Endothelial cell of umbilical vein (primary cell): ENCODE data around the gene LIN7C. TPM values are rescaled to one million over a fixed set of nuclear protein-coding genes. Genes with fewer than 3 reads are reported as not detected.

Experiments used
- BruUV-seq: library from RNA; stranded (reverse); fragments of 400-500 nt; replicated peaks from 2 replicates; lab custom pipeline; 2021; lab: Mats Ljungman, UMichigan
- CTCF ChIA-PET: fragments of 300-600, 350-600 bp; sonication (Branson Sonifier 250); formaldehyde crosslinking; loops from one replicate; lab custom pipeline; 2021; ENCODE audit warnings: antibody characterized with exemption, inconsistent platforms; lab: Charles Lee
- POLR2A ChIA-PET: fragments of 300-600, 350-600 bp; sonication (Branson Sonifier 250); formaldehyde crosslinking; loops from one replicate; lab custom pipeline; 2021; ENCODE audit warnings: antibody characterized with exemption, inconsistent platforms; lab: Charles Lee
- DNase-seq: peaks from one replicate; pipeline ENCODE4 v3.0.0-alpha.2; 2011; ENCODE audit warnings: low read depth, low spot score
- FAIRE-seq: peaks from 2 replicates; lab custom pipeline; 2011; peaks lifted over from hg19 to GRCh38; lab: Jason Lieb, UNC
- H2AFZ ChIP-seq: 2 replicates; pipeline ENCODE4 v1.6.0; 2012; ENCODE audit warnings: low read depth, low read length, control low read depth, inconsistent platforms
- H3K27ac ChIP-seq: 2 replicates; pipeline ENCODE4 v1.5.1; 2011; ENCODE audit warnings: low read depth, mild to moderate bottlenecking, control low read depth, low read length, moderate library complexity; ENCODE audit not compliant: insufficient read depth
- H3K27me3 ChIP-seq, 2 experiments: 2 replicates each; pipeline versions ENCODE4 v1.6.0 to v1.6.1; 2011; ENCODE audit warnings: low read length in 2 of 2, mixed read lengths in 1 of 2; ENCODE audit not compliant: control insufficient read depth in 2 of 2, insufficient read depth in 2 of 2
- H3K36me3 ChIP-seq, 2 experiments: 2 replicates in 1 of 2; 3 replicates in 1 of 2; pipeline ENCODE4 v1.5.1; 2011; ENCODE audit warnings: low read length in 2 of 2, mild to moderate bottlenecking in 1 of 2, moderate library complexity in 1 of 2; ENCODE audit not compliant: control insufficient read depth in 2 of 2, insufficient read depth in 2 of 2; ENCODE audit errors: extremely low read depth in 1 of 2
- H3K4me1 ChIP-seq: 3 replicates; pipeline ENCODE4 v1.5.1; 2011; ENCODE audit warnings: mild to moderate bottlenecking, low read length; ENCODE audit not compliant: control insufficient read depth, insufficient read depth; ENCODE audit errors: extremely low read depth
- H3K4me2 ChIP-seq: 2 replicates; pipeline ENCODE4 v1.6.1; 2011; ENCODE audit warnings: low read length, control low read depth, mixed read lengths; ENCODE audit not compliant: insufficient read depth
- H3K4me3 ChIP-seq, 3 experiments: fragments of 200-600 bp in 1 of 3; sonication (generic), shearing (Covaris generic) in 1 of 3; replicated peaks in 1 of 3; 2 replicates each; pipeline ENCODE4 v1.5.1; 2011 to 2016; ENCODE audit warnings: control low read depth in 3 of 3, low read length in 3 of 3, mild to moderate bottlenecking in 2 of 3, inconsistent platforms in 1 of 3, low read depth in 1 of 3, moderate library complexity in 1 of 3; ENCODE audit not compliant: insufficient read depth in 1 of 3
- H3K79me2 ChIP-seq: 2 replicates; pipeline ENCODE4 v1.6.0; 2012; ENCODE audit warnings: low read length, inconsistent platforms; ENCODE audit not compliant: control insufficient read depth, insufficient read depth
- H3K9ac ChIP-seq: replicated peaks from 2 replicates; pipeline ENCODE3; 2011; ENCODE audit warnings: low read length, control low read depth; ENCODE audit not compliant: insufficient read depth; ENCODE audit errors: extremely low read depth
- H3K9me1 ChIP-seq: replicated peaks from 3 replicates; pipeline ENCODE4 v1.6.0; 2011; ENCODE audit warnings: mild to moderate bottlenecking, low read length; ENCODE audit not compliant: control insufficient read depth, insufficient read depth; ENCODE audit errors: extremely low read depth
- H3K9me3 ChIP-seq: replicated peaks from 2 replicates; pipeline ENCODE4 v1.5.1; 2012; ENCODE audit warnings: low read length, inconsistent platforms; ENCODE audit not compliant: control insufficient read depth, insufficient read depth
- H4K20me1 ChIP-seq: replicated peaks from 2 replicates; pipeline ENCODE3; 2011; ENCODE audit warnings: mild to moderate bottlenecking, low read length; ENCODE audit not compliant: control insufficient read depth, insufficient read depth; ENCODE audit errors: extremely low read depth
- EZH2 ChIP-seq: IDR thresholded peaks from 2 replicates; pipeline ENCODE4 v1.6.1; 2012; ENCODE audit warnings: borderline replicate concordance, low read depth, mild to moderate bottlenecking, moderate library complexity, low read length, inconsistent platforms; ENCODE audit not compliant: severe bottlenecking
- FOS ChIP-seq: IDR thresholded peaks from 2 replicates; pipeline ENCODE4 v1.6.1; 2011; ENCODE audit warnings: mild to moderate bottlenecking, low read length, moderate library complexity, borderline replicate concordance; ENCODE audit not compliant: insufficient read depth
- GATA2 ChIP-seq: IDR thresholded peaks from 2 replicates; pipeline ENCODE4 v1.7.0; 2011; ENCODE audit warnings: low read depth, mild to moderate bottlenecking, moderate library complexity, mixed read lengths, low read length; ENCODE audit not compliant: insufficient read length, insufficient read depth
- JUN ChIP-seq: IDR thresholded peaks from 2 replicates; pipeline ENCODE4 v1.6.1; 2011; ENCODE audit warnings: borderline replicate concordance, low read depth; ENCODE audit not compliant: insufficient read length, insufficient read depth
- MAX ChIP-seq: IDR thresholded peaks from 2 replicates; pipeline ENCODE4 v1.6.1; 2011; ENCODE audit not compliant: insufficient read depth, insufficient read length
- POLR2A ChIP-seq: IDR thresholded peaks from 2 replicates; pipeline ENCODE4 v1.6.1; 2012; ENCODE audit warnings: low read depth, mild to moderate bottlenecking, control low read depth, low read length
- POLR2AphosphoS5 ChIP-seq: IDR thresholded peaks from 2 replicates; pipeline ENCODE4 v1.6.1; 2012; ENCODE audit warnings: low read depth, mild to moderate bottlenecking, control low read depth, low read length, moderate library complexity; ENCODE audit not compliant: insufficient read depth
- dilution Hi-C: fragments of 300-500 bp; cut with MboI; formaldehyde crosslinking; loops from one replicate; pipeline ENCODE4 v1.15.0; 2019; ENCODE audit warnings: low sequenced_read_pairs; ENCODE audit not compliant: extremely low pct_ligation_motif_present
- intact Hi-C: fragments of 100-400 bp; cut with micrococcal nuclease; formaldehyde crosslinking; loops from one replicate; pipeline ENCODE4 v1.10.0; 2022
- polyA plus RNA-seq, 4 experiments: library from polyadenylated mRNA; depleted of rRNA in 3 of 4; stranded (reverse) in 3 of 4; unstranded in 1 of 4; fragments of >200 nt; gene quantifications; 2 replicates each; pipeline versions ENCODE4 v1.2.1 to v1.2.3, GENCODE V29; 2011 to 2012; ENCODE audit warnings: missing spikeins in 1 of 4
- total RNA-seq: library from RNA; stranded (reverse); gene quantifications from 2 replicates; pipeline ENCODE4 v1.2.3, GENCODE V29; 2021

The LIN7C gene
- total and polyA plus RNA-seq, 2 donors (not counting 3 experiments of a cell fraction or from before 2014, with no cell fraction given): 7.1 to 24.9 TPM

GRCh38 chr11:27524155-27524554 lies 17.6 kb upstream of the LIN7C start:
- H3K4me3 ChIP-seq: no peak overlapping the region
- H3K27ac ChIP-seq: no peak overlapping the region
- DNase-seq: no peak
- no peaks in the 10 kb centered on the region for H4K20me1 ChIP-seq
- no peak overlapping the region for H3K9ac ChIP-seq
- H3K36me3 ChIP-seq: no peaks in the 10 kb centered on the region
- H3K79me2 ChIP-seq: no peaks in the 10 kb centered on the region
- ChIA-PET CTCF (interaction anchor here (0.7 to 1.5 kb wide), 3 partner anchors 9 to 327 kb away, joined by 3 read pairs; no protein-coding TSS in a partner anchor), POLR2A (interaction anchor here (0.6 kb wide), 1 partner anchor 20 kb away, joined by 3 read pairs; no protein-coding TSS in a partner anchor)
- no peak for FAIRE-seq
- no peaks in the 10 kb centered on the region for H3K4me1 ChIP-seq
- no peak overlapping the region for H2AFZ ChIP-seq
- TF ChIP-seq GATA2: no peak
- TF ChIP-seq MAX: no peak
- no peak for TF ChIP-seq POLR2AphosphoS5
- TF ChIP-seq FOS: no peak
- no peak for TF ChIP-seq JUN
- dilution Hi-C loops: no loop called here
- no peak overlapping the region for H3K4me2 ChIP-seq
- BruUV-seq: no TSS peak
- intact Hi-C loops: no loop called here
- no peaks in the 10 kb centered on the region for H3K9me3 ChIP-seq
- peaks cover under 1 to 6% of the 10 kb centered on the region in 2 experiments for H3K27me3 ChIP-seq
- no peaks in the 10 kb centered on the region for H3K9me1 ChIP-seq

- BruUV-seq: no TSS peak
- no peak for TF ChIP-seq EZH2
- TF ChIP-seq POLR2A: no peak
- no peaks in the 10 kb centered on the region for H3K9me1 ChIP-seq
- H3K27ac ChIP-seq: no peak overlapping the region
- no peak overlapping the region for H3K4me3 ChIP-seq
- peaks cover 0 to 4% of the 10 kb centered on the region in 2 experiments for H3K27me3 ChIP-seq
- intact Hi-C loops (no loop called here), dilution Hi-C loops (no loop called here)
- no peaks in the 10 kb centered on the region for H3K4me1 ChIP-seq
- ChIA-PET POLR2A (no interaction called here), CTCF (no interaction called here)
- no peak for FAIRE-seq
- H4K20me1 ChIP-seq: no peaks in the 10 kb centered on the region
- no peak for DNase-seq
- no peaks in the 10 kb centered on the region for H3K79me2 ChIP-seq
- H3K4me2 ChIP-seq: no peak overlapping the region
- no peak overlapping the region for H3K9ac ChIP-seq
- no peak overlapping the region for H2AFZ ChIP-seq
- no peaks in the 10 kb centered on the region for H3K36me3 ChIP-seq
- no peaks in the 10 kb centered on the region for H3K9me3 ChIP-seq
Measured at GRCh38 chr11:27520226-27520625, 13.7 kb upstream of the LIN7C start.
